EL (cell line): ENCODE data around the gene P3H2.

Experiments used
- DNase-seq: peaks from one replicate; pipeline ENCODE4 v3.0.0-alpha.2; 2016

Gene P3H2

DNA sequence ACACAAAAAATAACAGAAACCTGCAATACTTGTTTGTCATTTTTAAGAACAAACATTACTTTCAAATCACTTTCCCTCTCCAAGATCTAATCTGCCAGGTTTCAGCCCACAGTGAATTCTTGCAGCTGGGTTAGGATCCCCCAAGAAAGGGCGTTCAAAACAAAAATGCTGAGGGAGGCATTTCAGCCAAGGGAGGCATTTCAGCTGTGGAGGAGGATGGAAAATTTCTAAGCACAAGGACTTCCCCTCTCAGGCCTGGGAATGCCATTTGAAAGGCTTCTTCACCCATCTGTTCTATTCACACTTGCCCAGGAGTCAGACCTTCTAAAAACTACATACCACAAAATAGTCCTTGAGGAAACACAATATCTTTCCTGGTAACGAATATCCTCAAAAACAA is 69.1 kb downstream of the P3H2 start:
- DNase-seq = no peak

DNA sequence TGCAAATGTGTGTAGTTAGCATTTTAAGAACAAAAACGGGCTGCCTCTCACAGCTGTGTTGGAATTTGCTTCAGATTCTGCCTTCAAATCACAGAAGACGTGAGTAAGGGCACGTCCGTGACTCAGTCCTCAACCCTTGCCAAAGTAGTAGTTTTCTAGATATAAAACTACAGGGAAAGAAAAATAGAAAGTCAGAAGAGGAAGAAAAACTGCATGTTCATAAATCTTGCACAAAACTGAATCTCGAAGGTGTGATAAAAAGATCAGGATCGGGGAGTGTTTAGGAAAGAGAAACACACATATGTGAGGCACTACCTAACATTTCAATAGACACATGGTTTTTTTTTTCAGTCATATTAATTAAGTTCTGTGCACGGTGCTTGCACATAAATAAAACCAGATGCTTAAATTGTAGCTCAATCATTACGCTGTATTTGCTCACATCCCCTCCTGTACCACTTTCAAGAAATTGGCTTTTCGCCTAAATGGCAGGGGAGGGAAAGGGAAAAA is 71.7 kb downstream of the P3H2 start:
- DNase-seq = peak; percentile 82

DNA sequence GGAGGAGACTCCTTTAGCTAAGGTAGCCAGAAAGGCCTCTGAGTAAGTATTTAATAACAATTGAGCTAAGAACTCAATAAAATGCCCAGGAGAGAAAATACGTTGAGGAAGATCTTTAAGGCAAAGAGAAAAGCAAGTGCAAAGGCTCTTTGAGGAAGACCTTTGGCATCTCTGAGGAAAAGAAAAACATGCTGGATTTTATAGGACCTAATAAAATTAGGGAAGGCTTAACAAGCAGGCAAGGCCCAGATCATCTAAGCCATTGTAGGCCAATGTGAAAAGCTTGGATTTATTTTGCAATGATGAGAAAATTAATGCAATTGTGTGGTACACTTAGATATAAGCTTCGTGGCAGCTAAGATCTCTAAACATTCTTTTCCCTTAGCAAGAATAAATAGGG is 75.7 kb downstream of the P3H2 start:
- no peak for DNase-seq

DNA sequence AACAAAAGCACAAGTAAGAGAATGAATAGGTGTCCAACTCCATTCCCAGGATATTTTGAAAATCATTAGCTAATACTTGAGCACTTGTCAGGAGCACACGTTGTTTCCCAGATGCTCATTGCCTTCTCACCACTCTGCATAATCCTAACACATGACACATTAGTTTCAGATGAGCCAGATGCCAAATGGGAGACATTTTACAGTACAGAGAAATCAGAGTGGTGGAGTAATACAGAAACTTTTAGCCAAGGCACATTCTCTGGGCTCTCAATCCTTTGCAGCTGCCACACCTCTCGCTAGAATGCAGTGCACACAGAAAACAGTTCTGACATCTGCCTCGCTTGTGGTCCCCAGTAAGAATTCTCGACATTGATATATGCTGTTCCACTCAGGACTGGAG is 76.6 kb downstream of the P3H2 start:
- peak; percentile 31 for DNase-seq

DNA sequence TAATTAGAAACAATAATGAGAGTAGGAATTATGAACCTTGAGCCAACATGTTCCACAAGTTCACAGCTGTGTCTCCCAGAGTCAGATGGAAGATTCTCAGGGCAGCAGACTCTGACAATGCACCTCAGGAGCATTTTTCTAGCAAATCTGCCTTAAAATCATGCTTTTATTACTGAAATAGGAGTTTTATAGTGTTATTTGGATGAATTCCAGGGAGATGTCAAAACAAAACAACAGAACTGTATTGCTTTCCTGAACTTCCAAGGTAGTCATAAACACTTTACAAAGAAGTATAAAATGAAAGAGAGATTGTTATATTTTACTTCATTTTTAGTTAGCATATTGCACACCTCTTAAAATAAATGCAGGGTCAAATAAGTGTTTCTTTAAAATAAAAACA is 77.0 kb downstream of the P3H2 start:
- DNase-seq = no peak

DNA sequence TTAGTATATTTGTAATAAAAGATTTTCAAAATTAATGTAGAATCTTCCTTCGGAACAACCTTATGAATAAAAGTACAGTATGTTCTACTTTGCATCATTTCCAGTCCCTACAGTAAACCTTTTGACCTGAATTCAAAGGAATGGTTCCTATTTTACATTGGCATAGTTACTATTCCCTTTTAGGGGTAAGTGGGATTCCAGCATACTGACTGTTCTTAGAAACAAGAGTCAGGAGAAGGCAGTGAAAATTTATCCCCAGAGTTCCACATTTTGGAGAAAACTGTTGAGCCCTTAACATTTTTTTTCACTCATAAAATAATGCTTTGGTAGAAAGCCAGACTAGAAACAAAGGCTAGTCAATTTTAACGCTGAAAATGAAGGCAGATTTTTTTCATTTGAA is 78.1 kb downstream of the P3H2 start:
- DNase-seq = no peak

DNA sequence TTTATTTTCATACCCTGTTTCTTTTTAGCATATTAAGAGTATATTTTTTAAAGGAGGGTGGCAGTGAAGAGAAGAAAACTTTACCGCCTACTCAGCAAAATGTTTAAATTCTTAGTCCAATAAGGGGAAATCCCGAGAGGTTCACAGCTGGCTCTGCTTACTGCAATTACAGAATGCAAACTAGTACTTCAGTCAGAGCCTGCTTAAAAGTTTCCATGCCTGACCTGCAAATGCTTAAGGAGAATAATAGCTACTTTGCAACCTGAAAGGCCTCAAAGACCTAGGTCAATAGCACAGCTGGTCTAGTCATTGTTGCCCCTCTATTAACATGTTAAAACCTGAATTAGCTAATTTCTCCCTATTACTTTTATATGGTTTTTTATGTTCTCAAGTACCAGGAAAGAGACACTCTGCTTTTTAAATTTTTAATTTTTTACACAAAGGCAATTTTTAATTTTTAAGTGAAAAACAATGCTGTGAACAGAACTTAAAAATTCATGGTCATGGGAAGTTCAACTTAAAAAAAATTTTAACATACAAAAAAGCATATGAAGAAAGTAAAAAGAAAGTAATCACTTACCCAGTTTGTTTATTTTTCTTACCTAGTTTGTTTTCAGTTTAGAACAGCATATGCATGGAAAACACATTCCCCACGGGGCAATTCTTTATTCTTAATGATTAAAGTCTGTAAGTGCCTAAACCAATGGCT is 79.2 kb downstream of the P3H2 start:
- DNase-seq = no peak

DNA sequence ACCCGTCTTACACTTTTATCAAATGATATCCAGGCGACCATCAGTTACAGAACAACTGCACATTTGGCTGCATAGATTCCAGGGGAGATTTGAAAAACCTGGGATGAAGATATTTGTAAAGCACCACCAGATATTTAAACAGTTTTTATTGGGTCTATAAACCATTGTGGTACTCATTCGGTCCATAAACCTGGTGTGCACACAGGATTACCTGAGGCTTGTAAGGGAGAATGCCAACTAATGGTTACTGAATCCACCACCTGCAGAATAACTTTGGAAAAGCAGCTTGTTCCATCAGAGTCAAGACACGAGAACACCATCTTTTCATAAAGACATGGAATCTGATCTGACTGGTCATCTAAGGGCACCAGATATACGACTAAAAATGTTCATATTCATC is 80.6 kb downstream of the P3H2 start:
- no peak for DNase-seq

DNA sequence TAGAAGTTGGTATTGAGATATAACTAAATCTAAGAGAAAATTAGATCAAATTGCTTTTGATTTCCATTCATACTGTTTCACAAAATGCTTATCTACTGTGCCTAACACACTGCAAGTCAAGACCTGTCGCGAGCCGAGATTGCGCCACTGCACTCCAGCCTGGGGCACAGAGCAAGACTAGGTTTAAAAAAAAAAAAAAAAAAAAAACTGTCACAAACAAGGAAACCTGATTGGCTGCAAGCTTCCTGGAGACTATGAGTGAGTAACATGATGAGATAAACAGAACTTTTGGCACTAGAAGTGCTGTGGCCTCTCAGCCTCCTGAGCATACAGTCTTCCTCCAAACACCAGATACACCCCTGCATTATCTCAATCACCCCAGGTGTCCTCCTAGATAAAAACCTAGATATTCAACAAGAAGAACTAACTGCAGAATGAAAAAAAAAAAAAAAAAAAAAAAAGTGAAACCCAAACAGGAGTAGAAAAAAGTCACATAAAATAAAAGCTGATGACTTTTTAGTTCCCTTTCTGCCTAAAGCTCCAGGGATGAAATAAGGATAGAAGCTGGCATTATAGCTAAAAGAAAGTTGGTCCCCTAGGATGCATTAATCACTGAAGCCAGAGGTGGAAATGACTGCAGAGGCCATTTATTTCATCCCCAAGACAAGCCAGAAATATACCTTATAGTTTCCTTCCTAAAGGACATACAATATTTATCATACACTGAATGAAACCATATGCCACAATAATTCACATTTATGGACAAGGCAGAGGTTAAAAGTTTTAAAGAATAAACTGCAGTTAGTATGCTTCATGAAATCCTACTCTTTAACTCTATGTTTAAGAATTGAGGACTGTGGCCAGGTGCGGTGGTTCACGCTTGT is 82.4 kb downstream of the P3H2 start:
- DNase-seq = peak; percentile 61

DNA sequence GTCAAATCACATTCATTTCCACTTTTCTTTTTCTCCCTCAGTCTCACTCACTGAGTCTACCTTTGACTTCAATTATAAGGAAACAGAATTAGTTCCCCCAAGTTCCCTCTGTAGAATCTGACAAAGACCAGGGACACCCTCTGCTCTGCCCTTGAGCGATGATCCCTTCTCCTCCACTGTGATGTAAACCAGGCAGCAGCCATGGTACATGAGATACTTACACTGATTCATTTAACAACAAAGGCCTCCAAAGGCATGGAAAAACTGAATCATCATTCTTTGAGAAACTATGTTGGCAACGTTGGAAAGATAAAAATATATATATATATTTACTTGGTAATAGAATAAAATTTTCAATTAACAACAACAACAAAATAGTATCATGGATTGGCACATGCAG is 84.1 kb downstream of the P3H2 start:
- DNase-seq = no peak

DNA sequence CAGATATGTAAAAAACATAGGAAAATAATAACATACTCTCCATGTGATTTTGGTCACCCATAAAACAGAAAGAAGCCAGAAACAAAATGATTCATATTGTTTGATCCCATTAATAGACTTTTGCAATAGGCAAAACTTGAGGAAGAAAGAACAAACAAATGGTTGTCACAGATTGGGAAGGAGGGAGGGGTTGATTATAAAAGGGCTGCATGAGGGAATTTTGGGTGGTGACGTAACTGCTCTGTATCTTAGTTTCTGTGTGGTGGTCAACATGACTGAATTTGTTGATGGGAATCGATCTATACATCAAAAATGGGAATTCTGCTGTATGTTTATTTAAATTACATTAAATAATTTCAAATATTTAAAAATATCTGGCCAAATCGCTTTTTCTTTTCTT is 86.3 kb downstream of the P3H2 start:
- no peak for DNase-seq

DNA sequence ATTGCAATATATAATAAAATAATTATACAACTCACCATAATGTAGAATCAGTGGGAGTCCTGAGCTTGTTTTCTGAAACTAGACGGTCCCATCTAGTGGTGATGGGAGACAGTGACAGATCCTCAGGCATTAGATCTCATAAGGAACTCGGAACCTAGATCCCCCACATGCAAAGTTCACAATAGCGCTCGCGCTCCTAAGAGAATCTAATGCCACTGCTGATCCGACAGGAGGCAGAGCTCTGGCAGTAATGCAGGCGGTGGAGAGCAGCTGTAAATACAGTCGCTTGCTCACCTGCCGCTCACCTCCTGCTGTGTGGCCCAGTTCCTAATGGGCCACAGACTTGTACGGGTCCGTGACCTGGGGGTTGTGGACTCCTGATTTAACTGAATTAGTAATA is 87.8 kb downstream of the P3H2 start:
- DNase-seq = no peak

DNA sequence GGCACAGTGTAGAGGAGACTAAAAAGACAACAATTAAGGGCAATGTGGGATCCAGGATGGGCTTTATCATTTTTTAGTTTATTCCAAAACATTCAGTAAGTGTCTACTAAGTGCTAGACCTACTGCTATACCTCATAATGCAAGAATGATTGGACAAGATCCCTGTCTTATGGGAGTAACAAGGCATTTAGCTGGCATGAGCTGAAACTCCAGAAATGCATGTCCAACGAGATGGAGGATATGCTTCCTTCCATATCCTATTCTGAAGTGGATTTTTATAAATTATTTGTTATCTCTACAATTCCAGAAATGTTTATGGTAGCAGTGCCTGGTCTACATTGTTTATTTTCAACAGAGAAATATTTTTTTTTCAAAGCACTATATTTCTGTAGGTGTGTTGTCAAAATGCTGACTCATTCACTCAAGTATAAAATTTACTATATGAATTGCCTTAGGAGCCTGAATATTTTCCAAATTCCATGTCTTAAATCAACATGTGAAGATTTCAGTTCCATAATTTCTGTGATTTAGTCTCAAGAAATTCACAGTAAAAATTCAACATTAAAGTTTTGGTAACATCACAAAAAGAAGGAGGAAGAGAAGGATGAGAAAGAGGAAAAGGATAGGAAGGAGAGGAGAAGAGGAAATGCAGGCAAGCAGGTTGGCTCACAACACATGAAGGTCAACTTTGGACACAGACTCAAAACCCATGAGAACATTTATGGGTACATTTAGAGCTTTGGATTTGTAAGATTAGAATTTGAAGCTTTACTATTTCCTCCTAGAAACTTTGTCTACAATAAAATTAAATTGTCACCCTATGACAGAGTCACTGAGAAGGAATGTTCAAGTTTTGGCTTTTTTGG is 88.6 kb downstream of the P3H2 start:
- peak; percentile 18 for DNase-seq

DNA sequence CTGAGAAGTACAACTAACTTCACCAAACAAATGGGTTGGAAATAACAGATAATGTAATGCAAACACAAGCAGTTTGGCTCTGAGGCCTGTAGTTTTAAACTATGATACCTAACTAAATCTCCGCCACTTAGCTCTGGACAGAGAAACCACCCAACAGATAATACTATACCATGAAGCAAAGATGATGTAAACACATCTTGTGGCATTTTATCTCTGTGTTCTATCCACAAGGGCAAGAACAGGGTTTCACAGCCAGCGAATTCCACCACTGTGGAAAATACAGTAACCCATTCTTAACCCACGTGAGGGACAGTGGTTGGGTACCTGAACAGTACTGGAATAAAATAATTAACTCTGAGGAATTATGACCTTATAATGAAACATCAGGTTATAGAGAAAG is 93.6 kb downstream of the P3H2 start:
- DNase-seq = no peak

DNA sequence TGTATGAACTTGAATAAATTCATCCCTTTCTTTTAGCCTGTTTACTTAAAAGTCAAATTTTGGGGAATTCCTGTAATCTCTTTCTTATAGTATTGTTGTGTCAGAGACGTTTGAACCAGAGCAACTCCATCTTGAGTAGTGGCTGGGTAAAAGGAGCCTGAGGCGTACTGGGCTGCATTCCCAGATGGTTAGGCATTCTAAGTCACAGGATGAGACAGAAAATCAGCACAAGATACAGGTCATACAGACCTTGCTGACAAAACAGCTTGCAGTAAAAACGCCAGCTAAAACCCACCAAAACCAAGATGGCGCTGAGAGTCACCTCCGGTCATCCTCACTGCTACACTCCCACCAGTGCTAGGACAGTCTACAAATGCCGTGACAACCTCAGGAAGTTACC is 94.5 kb downstream of the P3H2 start:
- DNase-seq = peak; percentile 51

DNA sequence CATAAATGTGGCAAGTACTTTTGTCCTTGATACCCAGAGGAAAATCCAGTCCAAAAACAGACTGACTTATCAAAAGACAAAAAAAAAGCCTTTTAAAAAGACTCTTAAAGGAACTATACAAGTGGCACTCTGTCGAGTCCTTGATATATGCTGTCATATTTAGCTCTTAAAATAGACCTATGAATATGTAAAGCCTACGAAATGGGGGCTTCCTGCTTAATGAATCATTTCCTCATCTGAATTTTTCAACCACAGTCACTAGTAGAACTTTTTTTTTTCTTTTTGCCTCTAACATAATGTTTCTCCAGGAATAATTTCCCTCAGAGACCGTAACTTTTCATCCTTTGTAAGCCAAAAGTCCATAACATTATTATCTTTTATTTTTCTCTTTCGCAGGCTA is 95.8 kb downstream of the P3H2 start:
- DNase-seq = peak; percentile 75

DNA sequence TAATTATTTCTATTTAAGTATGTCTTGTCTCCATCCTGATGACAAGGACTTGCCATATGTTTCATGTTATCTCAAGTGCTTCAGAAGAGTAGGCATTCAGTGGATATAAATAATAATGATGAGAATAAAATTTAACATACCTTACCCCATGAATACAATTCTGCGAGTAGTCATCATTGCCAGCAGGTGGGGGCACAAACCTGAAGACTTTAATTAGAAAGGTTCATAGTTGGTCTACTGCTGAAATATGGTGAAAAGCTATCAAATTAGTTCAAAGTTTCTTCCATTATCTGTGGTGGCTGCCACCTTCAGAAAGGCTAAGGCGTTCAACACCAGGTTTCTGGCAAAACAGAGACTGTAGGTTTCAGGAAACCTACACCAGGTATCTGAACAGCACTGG is 100.9 kb downstream of the P3H2 start:
- no peak for DNase-seq

DNA sequence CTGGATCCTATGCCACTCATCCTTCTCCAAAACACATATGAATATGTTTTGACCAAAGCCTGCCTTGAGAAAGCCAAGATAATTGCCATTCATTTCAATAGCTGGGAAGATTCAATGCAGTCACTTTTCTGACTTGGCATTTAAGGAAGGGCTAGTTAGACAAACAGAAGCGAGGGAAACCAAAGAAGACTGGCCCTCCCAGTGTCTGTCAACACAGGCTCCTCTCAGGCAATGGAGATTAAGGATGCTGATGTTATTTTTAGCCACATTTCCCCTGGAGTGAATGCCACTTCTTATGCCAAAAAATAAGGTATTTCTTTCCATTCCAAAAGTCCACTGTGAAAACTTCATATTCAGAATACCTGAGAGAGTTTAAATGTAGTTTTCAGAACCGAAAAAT is 101.7 kb downstream of the P3H2 start:
- no peak for DNase-seq

DNA sequence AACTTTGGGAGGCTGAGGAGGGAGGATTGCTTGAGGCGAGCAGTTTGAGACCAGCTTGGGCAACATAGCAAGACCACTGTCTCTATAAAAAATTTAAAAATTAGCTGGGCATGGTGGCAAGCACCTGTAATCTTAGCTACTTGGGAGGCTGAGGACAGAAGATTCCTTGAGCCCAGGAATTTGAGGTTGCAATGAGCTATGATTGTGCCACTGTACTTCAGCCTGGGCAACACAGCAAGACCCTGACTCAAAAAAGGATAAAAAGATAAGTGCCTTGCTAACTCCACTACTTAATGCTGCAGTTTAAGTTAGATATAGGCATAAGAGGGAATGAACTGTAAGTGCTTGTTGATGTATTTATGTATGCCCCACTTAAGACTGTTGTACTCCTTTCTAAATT is 102.2 kb downstream of the P3H2 start:
- DNase-seq = no peak

DNA sequence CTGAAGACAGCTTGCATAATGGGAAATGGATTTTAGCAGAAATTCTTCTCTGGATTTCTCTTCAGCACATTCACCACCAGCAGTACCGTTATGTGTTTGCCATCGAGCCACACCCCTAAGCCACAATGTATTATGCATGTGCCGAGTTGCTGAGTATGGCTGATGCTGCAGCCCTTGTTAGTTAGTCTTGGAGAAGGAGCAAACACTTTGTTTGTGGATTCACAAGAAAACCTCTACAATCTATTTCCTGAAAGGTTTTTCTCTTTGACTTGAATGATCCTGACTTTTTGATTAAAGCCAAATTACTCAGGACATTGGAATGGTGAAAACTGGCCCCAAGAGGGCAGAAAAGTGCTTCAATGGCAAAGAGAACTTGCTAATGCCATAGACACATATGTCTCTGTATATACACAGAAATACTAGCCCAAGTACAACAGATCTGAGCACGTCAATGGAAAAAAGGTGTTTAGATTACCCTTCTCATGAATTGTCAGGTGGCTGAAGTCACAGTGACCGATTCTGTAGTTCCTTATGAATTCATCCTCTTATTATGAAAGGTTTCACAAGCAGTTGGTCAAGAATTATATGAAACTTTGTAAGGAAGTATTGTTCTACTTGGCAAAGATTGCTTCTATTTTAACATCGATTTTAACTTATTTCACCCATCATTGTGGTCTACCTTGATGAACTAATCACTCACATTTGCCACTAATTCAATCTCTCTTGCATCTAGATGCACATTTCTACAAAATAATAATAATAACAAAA is 103.0 kb downstream of the P3H2 start:
- peak; percentile 84 for DNase-seq

DNA sequence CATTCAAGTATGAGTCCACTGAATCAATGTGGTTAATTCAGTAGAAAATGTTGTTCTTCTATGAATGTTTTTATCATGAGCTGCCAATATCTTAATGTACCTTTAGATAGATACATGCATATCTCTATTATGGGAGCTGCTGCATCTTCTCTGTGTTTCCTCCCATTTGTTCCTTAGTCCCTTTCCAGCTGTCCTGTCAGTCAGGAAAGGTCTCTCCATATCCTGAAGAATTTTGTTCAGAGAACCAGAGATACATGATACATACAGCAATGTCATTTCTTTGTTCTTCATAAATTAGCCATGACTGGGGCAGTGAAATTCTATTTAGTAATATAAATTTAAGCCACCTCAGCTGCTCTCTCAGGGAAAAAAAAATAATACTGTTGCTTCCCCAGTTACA is 103.7 kb downstream of the P3H2 start:
- no peak for DNase-seq

DNA sequence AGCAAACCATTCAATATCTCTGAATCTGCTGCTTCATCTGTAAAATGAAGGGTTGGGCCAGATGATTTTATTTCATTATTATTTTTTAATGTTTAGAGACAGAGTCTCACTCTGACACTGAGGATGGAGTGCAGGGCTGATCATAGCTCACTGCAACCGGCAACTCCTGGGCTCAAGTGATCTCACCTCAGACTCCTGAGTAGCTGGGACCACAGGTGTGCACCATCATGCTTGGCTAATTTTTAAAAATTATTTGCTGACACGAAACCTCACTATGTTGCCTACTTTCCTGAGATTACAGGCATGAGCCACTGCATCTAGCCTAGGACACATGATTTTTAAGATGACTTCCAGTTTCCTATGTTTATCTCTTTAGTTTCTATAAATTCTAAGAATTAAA is 105.8 kb downstream of the P3H2 start:
- DNase-seq = no peak
